GM21717 (cell line): ENCODE measurements around the gene TMEM43.
"Not testable (repeated sequence)": the region's sequence is repeated elsewhere in the genome, so short reads cannot be mapped to it uniquely, and the experiment has no call there.

Experiments used
- ATAC-seq: cut with Tn5 transposase; IDR thresholded peaks from one replicate; pipeline ENCODE4 v1.9.1; 2021; ENCODE audit warnings: mild to moderate bottlenecking, moderate library complexity; ENCODE audit not compliant: unreplicated experiment

Gene TMEM43, protein sequence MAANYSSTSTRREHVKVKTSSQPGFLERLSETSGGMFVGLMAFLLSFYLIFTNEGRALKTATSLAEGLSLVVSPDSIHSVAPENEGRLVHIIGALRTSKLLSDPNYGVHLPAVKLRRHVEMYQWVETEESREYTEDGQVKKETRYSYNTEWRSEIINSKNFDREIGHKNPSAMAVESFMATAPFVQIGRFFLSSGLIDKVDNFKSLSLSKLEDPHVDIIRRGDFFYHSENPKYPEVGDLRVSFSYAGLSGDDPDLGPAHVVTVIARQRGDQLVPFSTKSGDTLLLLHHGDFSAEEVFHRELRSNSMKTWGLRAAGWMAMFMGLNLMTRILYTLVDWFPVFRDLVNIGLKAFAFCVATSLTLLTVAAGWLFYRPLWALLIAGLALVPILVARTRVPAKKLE

DNA sequence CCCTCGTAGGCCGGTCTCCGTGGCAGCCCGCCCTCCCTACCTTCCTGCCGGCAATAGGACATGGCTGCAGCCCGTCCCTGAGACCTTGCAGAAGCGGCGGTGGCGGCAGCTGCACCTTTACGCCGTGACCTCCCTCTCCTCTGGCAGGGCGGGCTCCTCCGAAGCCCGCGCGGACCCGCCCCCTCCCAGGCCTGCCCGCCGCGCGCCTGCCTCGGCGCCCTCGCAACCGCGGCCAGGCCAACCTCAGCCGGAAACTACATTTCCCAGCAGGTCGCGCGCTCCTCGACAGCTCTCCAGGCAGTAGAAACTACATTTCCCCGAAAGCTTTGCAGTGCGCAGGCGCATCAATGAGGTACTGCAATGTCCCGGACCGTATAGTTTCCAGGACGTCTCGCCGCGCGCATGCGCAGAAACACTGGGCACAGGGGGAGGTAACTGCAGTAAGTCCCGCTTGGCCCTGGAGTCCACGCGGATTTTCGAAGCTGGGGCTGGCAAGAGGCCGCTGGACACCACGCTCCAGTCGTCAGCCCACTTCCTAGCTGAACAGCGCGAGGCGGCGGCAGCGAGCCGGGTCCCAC is at the start of gene TMEM43, which contains the start of gene CHCHD4:
TMEM43 (plus strand) TSS at position 438 of the 578 bp plus-strand sequence. CDS start 142 bp downstream, outside the sequence.
CHCHD4 (minus strand) TSS at position 256 of the 578 bp plus-strand sequence; CDS start at position 62, 194 bp downstream.
- peak; percentile 86 for ATAC-seq

DNA sequence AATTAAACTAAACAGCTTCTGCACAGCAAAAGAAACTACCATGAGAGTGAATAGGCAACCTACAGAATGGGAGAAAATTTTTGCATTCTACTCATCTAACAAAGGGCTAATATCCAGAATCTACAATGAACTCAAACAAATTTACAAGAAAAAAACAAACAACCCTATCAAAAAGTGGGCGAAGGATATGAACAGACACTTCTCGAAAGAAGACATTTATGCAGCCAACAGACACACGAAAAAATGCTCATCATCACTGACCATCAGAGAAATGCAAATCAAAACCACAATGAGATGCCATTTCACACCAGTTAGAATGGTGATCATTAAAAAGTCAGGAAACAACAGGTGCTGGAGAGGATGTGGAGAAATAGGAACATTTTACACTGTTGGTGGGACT is 49.6 kb upstream of the TMEM43 start:
- not testable (repeated sequence) for ATAC-seq

DNA sequence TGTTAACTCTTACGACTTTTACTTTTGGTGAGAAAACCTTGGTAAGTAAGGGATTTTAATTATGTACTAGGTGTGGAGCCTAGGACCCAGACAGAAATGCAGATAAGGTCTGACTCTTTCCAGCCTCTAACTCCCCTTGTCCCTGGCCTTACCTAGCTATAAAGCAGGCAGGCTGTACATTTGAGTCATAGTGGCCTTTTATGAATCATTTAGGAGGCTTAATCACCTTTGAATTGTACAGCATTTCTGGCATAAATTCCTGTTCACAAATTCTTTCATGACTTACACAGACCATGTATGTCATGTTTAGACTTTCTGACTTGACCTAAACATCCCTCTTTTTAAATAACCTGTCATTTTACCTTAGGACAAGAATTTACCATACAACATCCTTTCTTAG is 47.5 kb upstream of the TMEM43 start:
- ATAC-seq: no peak

DNA sequence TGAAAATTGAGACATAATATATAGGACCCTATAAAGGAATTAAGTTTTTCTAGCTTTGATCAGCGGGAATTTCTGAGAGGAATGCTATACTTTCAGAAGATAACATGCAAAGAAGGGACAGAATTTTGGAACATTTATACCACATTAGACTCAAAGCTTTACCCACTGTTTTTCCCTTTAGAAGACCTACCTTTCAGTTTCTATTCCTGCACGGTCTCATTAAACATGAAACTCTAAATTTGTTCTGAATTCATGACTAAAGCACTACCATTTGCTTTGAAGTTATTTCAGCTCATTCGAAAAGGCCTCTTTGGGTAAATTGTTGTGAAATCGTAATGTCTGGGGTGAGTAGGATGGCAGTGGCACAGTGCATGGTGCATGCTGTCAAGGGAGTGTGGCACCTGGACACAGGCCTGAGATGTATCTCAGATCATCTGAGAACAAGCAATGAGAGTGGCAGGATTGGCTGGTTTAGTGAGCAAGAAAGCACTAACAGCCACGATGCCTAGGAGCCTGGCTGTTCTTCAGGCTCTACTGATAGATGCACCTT is 42.7 kb upstream of the TMEM43 start:
- ATAC-seq: peak; percentile 68

DNA sequence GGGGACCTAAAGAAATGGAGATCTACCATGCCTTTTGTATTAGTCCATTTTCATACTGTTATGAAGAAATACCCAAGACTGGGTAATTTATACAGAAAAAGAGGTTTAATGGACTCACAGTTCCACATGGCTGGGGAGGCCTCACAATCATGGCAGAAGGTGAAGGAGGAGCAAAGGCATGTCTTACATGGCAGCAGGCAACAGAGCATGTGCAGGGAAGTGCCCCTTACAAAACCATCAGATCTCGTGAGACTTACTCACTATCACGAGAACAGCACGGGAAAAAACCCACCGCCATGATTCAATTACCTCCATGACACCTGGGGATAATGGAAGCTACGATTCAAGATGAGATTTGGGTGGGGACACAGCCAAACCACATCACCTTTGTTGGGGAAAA is 37.4 kb upstream of the TMEM43 start:
- ATAC-seq: not testable (repeated sequence)

DNA sequence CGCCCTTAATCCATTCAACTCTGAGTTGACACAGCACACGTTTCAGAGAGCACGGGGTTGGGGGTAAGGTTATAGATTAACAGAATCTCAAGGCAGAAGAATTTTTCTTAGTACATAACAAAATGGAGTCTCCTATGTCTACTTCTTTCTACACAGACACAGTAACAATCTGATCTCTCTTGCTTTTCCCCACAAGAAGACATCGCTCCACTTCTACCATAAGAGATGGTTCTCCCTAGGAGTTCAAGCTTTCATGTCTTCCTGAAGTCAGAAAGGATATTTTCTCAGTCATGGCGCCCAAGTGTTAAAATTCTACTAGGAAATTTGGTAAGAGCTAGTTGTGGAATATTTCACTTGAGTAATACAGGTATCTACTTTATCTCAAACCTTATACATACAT is 32.9 kb upstream of the TMEM43 start:
- not testable (repeated sequence) for ATAC-seq

DNA sequence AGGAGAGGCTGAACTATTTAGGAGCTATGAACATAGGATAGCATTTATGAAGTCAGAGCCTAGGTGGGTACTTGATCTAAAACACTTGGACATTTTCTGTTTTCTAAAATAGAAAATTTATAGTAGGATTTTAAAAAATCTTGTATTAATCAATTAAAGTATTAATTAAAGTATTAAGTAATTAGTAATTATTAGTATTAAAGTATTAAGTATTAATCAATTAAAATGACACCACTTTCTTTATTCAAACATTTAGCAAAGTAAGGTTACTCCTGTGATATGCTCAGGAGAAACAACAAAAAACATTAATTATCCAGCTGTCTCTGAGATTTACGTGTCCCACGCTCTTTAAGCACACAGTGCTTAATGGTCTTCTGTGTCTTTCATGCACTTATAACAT is 32.4 kb upstream of the TMEM43 start:
- ATAC-seq: no peak

DNA sequence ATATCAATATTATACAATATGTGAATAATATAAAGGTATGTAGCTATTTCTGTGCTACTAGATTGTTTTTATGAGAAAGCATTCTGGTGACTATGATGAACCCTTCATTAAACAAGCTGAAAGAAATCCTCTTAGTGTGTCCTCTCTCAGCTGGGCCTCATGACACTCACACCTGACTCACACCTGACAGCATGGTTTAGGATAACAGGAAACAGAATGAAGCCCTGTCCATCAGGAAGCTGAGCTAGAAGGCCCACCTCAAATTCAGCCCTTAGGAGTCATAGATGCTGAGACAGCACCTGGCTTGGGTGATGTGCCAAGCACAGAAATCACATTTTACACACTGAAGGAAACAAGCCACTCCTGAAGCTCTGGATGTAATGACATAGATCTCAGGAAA is 31.0 kb upstream of the TMEM43 start:
- ATAC-seq: no peak

DNA sequence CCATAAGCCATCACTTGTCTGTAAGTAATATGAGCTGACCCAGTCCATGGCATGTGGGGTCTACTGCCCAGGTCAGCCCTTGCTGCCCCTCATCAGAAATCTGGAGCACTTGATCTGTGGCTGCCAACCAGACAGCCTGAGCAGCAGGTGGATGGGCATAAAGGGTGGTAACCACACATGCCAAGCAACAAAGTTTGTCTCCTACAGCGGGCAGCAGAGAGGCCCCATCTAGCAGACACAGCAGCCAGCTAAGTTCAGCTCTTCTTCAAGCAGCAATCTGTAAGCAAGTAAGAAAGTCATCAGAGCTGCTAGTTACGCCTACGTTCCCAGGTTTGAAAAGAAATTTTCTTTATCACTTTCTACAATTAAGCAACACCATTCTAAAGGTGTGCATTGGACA is 28.1 kb upstream of the TMEM43 start:
- ATAC-seq: no peak

DNA sequence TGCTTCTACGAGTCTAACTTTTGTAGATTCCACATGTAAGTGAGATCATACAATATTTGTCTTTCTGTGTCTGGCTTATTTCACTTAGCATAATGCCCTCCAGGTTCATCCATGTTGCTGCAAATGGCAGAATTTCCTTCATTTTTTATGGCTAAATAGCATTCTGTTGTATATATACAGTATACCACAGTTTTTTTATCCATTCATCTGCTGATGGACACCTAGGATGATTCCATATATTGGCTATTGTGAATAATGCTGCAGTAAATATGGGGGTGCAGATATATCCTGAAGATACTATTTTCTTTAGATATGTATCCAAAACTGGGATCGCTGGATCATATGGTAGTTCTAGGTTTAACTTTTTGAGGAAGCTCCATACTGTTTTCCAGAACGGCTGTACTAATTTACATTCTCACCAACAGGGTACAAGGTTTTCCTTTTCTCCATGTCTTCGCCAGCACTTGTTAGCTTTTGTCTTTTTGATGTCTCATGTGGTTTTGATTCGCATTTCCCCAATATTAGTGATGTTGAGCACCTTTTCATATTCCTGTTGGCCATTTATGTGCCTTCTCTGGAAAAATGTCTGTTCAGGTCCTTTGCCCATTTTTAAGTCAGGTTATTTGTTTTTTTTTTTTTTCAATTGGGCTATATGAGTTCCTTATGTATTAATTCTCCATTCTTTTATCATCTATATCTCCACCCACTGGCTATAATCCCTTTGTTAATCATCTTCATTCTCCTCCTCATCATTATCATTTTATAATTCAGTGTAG is 27.0 kb upstream of the TMEM43 start:
- ATAC-seq: no peak

DNA sequence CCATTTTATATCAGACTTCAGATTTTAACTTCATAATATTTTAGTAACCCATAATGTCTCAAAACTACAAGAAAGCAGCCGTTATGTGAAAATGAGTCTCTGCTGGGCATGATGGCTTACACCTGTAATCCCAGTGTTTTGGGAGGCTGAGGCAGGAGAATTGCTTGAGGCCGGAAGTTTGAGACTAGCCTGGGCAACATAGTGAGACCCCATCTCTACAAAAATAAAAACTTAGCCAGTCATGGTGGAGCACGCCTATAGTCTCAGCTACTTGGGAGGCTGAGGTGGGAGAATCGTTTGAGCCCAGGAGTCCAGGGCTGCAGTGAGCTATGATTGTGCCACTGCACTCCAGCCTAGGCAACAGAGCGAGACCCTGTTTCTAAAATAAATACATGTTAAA is 15.0 kb upstream of the TMEM43 start:
- not testable (repeated sequence) for ATAC-seq

DNA sequence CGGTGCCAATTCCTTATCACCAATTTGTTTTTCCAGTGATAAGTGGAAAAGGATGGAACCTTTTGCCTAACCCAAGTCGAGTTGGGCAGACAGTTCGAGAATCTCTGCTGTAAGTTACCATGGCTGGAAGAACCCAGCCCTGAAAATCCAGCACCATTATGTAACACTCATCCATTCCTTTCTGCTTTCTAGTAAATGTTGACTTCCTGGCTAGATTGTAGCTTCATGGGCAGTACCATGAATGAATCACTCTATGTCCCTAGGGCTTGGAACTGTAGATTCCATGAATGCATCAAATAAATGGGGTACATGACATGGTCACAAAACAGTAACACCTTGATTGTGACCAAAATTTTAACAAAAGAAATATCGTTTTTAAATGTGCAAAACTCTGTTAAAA is 14.2 kb upstream of the TMEM43 start:
- no peak for ATAC-seq

DNA sequence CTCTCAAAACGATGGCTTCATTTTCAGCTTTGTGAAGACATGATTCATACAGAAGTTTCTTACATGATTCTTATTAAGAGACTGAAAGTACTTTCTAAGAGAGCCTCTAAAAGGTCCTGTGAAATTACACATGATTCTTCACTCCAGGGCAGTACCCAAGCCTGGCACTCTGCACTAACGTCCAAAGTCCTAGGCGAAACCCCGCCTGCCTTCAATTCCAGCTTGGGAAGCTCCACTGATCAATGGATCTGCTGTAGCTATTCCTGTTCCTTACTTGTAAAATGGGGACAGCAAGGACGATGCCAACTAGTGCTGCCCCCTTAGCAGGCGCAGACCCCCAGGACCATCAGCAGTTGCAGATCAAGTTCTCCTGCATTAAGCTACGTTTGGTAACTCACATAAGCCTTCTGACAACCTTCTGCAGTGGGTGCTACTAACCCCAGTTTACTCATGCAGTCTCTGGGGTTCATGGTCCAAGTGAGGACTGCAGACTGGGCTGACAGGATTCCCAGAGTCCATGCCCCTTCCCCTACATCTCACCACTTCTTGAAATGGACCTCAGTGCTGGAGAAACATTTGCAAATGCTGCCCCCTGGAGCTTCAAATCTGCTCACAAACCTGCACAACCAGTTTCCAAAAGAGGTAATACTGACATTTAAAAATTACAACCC is 10.8 kb upstream of the TMEM43 start:
- no peak for ATAC-seq

DNA sequence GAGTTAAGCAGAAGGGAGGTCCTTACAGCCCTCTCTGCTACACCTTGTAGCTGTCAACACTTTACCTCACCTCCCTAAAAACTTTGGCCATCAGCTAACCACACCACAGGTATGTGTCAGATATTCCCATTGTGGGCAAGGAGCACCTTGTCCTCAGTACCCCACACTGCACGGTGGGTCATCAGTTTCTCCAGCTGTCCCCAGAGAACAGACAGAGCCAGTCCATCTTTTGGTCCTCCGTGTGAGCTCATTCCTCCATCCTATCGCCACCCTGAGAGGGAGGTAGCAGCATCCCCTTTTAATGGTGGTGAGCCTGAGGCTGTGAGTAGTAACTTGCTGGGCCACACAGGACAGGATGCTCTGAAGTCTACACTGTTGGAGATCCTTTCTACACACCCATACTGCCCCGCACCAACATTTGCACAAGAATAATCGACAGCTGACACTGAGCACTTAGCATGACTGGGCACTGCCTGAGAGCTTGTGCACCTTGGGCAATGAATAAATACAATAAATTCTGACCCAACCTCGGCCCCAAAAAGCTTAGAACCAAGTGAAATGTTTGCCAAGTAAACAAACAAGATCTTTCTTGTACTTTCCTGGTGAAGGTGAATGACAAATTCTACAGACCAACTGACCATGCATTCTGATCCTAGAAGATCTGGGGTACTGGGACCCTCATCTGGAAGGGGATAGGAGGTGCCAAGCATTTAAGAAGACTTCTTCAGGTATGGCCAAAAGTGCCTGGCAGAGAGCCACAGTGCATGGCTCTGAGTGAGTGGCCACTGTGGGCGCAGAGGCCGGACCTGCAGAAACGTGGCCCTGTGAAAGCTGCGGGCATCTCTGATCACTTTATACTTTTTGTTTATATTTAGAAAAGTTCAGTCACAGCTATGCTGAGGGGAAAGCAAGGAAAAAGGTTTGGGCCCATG is 7.1 kb upstream of the TMEM43 start:
- ATAC-seq: no peak

DNA sequence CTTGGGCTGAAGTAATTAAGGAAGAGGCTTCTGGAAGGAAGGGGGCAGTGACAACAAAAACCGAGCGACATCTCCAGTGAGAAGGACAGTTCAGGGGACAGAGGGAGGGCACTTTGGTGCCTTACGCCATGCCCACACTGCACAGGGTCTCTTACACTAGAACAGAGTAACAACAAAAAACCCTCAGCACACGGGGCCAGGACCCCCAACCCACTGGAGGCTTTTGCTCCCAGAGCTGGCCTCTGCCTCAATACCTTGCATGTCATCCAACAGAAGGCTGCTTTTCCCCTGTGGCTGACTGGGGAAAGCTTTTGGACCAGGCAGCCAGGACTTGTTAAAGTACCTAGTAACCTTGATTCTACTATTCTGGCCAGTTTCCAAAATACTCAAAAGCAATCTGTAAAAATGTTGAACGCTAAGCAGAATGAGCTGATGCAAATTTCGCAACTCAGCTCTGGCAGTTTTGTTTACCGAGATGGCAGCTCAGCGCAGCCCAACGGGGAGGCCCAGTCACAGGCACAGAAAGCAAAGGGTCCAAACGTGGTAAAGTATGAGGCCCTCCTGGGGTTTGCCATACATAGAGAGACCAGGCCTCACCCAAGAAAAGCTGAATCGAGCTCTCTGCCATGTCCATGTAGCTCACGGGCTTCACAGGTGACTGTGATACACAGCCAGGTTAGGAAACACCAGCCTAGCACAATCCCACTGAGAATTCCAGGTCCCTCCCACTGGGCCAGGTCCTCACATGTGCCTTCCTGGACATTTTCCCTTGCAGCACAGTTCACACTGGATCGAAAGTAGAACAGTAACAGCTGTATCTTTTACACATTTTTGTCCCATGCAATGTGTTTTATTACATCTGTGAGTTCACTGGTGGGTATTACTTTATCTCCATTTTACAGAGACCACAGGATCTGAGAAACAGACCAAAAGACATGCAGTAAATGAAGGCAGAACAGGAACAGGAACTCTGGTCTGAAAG is 6.2 kb upstream of the TMEM43 start:
- ATAC-seq: no peak

DNA sequence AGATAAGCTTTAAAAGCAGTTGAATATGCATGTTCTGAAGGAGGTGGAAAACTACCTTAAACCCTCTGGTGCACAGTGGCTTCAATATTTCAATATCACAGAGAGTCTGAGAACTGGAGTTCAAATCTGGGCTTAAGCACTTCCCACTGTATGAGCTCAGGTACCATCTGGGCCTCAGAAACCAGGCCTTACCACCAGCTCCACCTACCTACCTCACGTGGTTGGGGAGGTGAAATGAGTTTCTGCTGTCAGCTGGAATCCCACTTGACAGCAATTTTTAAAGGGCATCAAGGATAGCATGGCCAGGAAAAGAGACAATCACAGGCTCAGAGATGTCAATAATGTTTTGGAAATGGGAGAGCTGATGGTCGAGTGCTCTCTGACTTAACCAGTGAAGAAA is 5.2 kb upstream of the TMEM43 start:
- ATAC-seq: no peak

DNA sequence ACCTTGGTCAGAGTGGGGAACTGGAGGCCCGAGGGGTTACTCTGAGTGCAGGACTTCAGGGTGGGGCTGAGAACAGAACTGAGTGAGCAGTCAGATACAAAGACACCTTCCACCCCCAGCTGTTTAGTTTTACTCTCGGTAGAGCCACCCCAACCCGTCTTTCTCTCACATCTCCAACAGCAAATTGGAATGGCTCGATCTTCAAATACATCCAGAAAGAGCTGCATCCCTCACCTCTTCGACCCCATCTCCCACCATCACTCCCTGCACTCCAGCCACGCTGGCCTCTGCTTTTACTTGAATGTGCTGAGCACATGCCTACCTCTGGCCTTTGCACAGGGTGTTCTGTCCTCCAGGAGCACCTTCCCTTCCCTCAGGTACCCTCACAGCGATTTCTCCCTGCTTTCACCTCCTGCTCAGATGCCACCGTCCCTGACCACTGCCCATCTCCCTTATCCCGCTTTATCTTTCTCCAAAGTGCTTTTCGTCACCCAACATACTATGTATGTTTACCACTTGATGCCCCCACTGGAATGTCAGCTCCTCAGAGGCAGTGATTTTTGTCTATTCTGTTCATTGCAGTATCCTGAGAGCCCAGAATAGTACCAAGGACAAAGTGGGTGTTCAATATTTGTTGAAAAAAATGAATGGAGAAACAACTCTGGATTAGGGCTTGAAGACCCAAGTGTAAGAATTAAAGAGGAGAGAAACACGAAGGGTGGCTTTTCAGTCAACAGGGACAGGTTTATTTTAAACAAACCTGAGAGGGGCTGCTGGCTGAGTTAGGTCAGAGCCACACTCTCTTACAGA is 4.5 kb upstream of the TMEM43 start:
- no peak for ATAC-seq
